T follicular helper cell (primary cell): ENCODE data around the gene MAP1A.
"Not testable (repeated sequence)": the region's sequence is repeated elsewhere in the genome, so short reads cannot be mapped to it uniquely, and the experiment has no call there.

ENCODE experiments used
- DNase-seq: peaks from one replicate; pipeline ENCODE4 v3.0.0-alpha.2; 2020; ENCODE audit warnings: low read depth

MAP1A gene

GRCh38 chr15:43529587-43530345, 12.4 kb downstream of the MAP1A start:
- no peak for DNase-seq

- DNase-seq: no peak
These were observed 13.7 kb downstream of the MAP1A start for GRCh38 chr15:43531018-43531670.

GRCh38 chr15:43532826-43533225, 15.4 kb downstream of the MAP1A start:
- not testable (repeated sequence) for DNase-seq

GRCh38 chr15:43534897-43535296, 17.5 kb downstream of the MAP1A start:
- DNase-seq: no peak

- no peak for DNase-seq
These were observed 20.7 kb downstream of the MAP1A start for GRCh38 chr15:43538091-43538490.

GRCh38 chr15:43541785-43542184, 24.4 kb downstream of the MAP1A start:
- DNase-seq: no peak

GRCh38 chr15:43544266-43544665, 26.9 kb downstream of the MAP1A start:
- no peak for DNase-seq

GRCh38 chr15:43545426-43545825, 28.0 kb downstream of the MAP1A start:
- no peak for DNase-seq

GRCh38 chr15:43547539-43547938, 30.1 kb downstream of the MAP1A start:
- DNase-seq: no peak

GRCh38 chr15:43550527-43551363, 33.3 kb downstream of the MAP1A start:
- DNase-seq: no peak

GRCh38 chr15:43552256-43552655, 34.8 kb downstream of the MAP1A start:
- DNase-seq: no peak

GRCh38 chr15:43552986-43553385, 35.6 kb downstream of the MAP1A start:
- DNase-seq: no peak

GRCh38 chr15:43562753-43563152, 45.3 kb downstream of the MAP1A start:
- not testable (repeated sequence) for DNase-seq

- DNase-seq: not testable (repeated sequence)
These were observed 46.4 kb downstream of the MAP1A start for GRCh38 chr15:43563793-43564192.

GRCh38 chr15:43566615-43567014, 49.2 kb downstream of the MAP1A start:
- not testable (repeated sequence) for DNase-seq

GRCh38 chr15:43574607-43575006, 57.2 kb downstream of the MAP1A start:
- DNase-seq: not testable (repeated sequence)
